Fibroblast of skin of left quadriceps (primary cell): ENCODE results near the gene BAG3.
A peak's percentile ranks its signal among the peaks of the same experiment; 100 is the strongest.
"Not testable (repeated sequence)": the region's sequence is repeated elsewhere in the genome, so short reads cannot be mapped to it uniquely, and the experiment has no call there.

Source experiments
- DNase-seq, 2 experiments: peaks; one replicate each; pipeline ENCODE4 v3.0.0-alpha.2; 2013; ENCODE audit warnings: low read depth in 2 of 2

Gene BAG3

GRCh38 chr10:119650692-119651513 is at the start of gene BAG3:
TSS of gene BAG3 (plus strand) at chr10:119651380. CDS start at chr10:119651676, 296 bp downstream.
- peak; percentile 65 to 67 for DNase-seq

DNA sequence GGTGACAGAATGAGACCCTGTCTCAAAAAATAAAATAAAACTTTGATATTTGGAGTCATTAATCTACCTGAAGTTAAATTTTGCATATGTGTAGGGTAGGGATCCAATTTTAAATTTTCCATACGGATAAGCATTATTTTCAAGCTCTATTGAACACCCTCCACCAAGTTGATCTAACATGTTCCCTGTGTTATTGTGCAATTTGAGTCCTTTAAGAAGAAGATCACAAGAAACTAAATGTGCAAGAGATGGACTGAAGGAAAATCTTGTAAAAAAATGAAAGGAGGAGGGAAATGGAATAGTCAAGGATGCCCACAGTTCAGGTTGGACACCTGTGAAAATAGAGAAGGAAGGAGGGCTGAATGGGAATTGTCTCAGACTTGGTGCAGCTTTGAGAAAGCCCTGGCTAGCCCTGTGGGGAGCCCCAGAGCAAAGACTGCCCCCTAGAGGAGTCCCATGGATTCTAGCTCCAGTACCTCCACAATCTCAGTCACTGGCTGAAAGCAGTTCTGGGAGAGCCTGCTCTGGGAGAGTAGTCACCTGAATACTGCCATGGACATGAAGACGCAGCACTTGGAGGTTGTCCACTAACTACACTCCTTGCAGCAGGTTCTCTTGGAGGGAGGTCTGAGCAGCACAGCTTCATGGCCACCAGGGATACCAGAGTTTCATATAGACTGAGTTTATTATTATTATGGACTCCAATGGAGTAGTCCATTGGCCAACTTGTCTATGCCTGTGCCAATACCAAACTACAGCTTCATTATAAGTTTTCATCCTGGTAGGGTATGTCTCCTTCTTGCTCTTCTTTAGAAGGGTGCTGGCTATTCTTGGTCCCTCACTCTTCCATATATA is 48.7 kb upstream of the BAG3 start:
- DNase-seq = no peak

DNA sequence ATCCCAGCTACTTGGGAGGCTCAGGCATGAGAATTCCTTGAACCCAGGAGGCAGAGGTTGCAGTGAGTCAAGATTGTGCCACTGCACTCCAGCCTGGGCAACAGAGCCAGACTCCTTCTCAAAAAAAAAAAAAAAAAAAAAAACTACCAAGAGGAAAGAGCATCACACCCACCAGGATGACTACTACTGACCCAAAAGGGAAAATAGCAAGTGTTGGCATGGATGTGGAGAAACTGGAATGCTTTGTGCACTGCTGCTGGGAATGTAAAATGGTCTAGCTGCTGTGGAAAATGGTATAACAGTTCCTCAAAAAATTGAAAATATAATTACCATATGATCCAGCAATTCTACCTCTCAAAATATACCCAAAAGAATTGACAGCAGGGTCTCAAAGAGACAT is 46.7 kb upstream of the BAG3 start:
- DNase-seq = no peak

- no peak for DNase-seq
Observed at GRCh38 chr10:119608316-119609155, 42.6 kb upstream of the BAG3 start.

- DNase-seq = no peak
Observed at GRCh38 chr10:119609516-119609915, 41.7 kb upstream of the BAG3 start.

DNA sequence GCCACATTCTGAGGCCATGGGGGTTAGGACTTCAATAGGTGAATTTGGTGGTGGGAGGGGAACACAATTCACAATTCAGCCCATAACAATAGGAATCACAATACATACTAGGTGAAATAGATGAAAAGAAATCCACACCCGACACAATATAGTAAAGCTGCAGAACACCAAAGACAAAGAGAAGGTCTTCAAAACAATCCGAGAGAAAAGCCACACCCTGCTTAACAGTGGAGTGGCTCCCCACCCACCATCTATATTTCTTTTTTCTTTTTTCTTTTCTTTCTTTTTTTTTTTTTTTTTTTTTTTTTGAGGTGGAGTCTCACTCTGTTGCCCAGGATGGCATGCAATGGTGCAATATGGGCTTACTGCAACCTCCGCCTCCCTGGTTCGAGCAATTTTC is 39.7 kb upstream of the BAG3 start:
- DNase-seq = no peak

- DNase-seq = no peak
Observed at GRCh38 chr10:119613741-119614140, 37.4 kb upstream of the BAG3 start.

DNA sequence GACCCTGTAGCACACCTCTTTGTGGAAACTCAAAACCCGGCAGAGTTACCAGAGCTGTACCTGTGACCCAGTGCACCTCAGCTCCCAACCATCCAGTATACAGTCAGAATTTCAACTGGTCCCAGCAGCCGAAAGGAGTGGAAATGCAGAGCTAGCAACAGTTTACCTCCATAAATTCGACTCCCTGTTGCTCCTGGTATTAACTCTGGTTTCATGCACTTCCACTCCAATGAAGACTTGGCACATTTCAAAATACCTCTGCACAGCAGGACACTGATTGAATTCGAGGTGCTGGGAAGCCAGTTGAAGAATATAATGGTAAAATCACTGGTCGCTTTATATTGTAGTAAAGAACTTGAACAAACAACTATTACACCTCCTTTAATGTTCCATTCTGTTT is 36.5 kb upstream of the BAG3 start:
- no peak for DNase-seq

- DNase-seq = no peak
Observed at GRCh38 chr10:119616882-119617570, 34.2 kb upstream of the BAG3 start.

DNA sequence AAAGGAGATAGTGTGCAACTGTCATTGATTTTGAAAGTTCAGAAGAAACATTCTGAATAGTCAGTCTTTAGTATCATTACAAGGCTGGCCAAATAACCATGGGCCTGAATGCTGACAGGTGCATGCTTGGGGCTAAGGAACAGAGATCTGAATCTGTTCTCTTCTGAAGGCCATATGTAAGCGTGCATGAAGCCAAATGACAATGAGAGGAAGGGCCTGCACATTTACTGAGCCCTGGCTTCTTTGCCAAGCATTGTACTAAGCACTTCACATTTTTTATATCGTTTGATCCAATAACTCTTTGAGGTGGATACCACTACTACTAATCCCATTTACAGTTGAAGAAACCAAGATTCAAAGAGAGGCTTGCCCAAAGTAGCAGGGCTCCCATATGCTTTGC is 32.0 kb upstream of the BAG3 start:
- DNase-seq = no peak

GRCh38 chr10:119619811-119620210 is 31.4 kb upstream of the BAG3 start:
- DNase-seq = not testable (repeated sequence)

GRCh38 chr10:119620241-119621077 is 30.7 kb upstream of the BAG3 start:
- DNase-seq = peak in 1 of 2 experiments; percentile 43

- DNase-seq = no peak
Observed at GRCh38 chr10:119621078-119621384, 30.1 kb upstream of the BAG3 start.

DNA sequence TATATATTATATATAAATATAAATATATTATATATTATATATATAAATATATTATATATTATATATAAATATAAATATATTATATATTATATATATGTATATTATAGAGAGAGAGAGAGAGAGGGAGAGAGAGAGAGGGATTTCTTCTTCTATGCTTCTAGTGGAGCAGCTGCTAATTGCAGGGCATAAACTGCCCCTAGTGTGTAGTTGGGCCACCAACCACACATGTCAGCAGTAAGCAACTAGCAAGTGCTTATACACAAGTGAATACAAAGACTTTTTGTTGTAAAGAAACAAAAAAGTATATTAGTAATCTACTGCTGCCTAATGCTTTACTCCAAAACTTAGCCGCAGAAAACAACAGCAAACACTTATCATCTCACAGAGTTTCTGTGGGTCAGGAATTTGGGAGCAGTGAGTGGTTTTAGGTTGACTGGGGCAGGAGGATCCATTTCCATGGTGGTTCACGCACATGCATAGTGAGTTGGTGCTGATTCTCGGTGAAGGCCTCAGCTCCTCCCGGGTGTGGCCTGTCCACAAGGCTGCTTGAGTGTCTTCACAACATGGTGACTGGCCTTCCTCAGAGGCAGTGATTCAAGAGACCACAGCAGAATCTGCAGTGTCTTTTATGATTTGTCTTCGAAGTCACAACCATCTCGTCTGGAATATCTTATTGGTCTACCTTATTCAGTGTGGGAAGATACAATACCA is 25.5 kb upstream of the BAG3 start:
- DNase-seq = no peak

GRCh38 chr10:119630300-119630699 is 20.9 kb upstream of the BAG3 start:
- DNase-seq = no peak

DNA sequence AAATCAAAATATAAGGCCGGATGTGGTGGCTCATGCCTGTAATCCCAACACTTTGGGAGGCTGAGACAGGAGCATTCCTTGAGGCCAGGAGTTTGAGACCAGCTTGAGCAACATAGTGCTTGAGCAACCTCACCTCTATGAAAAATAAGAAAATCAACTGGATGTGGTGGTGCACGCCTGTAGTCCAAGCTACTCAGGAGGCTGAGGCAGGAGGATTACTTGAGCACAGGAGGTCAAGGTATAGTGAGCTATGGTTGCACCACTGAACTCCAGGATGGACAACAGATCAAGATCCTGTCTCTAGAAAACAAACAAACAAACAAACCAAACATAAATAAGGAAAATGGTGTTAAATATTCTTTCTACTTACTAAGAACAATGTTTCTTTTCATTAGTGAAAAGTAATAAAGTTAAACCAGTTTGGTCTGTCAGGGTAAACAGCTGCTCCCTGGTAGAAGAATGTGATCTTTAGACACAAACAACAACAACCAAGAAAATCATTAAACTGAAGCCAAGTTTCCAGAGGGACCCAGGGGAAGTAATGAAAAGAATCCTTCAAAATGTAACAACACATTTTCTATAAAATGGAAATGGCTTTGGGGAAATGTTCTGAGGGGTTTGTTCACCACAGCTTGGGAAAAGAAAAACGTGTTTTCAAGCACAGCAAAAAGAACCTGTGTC is 17.5 kb upstream of the BAG3 start:
- DNase-seq = no peak

- no peak for DNase-seq
Observed at GRCh38 chr10:119634219-119634544, 17.0 kb upstream of the BAG3 start.

GRCh38 chr10:119637631-119638030 is 13.5 kb upstream of the BAG3 start:
- no peak for DNase-seq

DNA sequence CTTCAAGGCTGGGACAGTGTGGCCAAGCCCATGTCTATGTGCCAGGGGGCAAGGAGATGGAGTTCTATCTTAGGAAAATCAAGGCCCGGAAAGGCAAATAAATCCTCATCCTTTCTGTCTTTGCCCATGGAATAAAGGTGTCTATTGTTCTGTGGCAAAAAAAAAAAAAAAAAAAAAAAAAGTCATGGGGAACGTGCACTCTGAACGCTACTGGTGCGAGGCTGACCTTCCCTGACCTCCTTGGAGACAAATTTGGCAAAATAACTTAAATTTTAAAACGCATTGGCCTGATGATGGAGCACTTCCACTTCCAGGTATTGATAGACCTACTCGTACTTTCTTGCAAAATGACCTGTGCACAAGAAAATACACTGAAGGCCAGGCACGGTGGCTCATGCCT is 12.2 kb upstream of the BAG3 start:
- DNase-seq = no peak

DNA sequence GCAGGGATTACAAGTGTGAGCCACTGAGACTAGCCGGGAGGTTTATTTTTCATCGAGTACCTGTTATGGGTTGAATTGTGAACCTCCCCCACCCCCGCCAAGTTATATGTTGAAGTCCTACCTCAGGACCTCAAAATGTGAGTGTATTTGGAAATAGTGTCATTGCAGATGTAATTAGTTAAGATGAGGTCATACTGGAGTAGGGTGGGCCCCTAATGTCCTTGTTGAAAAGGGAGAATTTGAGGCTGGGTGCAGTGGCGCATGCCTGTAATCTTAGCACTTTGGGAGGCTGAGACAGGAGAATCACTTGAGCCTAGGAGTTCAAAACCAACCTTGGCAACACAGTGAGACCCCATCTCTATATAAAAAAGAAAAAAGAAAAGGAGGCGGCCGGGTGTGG is 10.8 kb upstream of the BAG3 start:
- no peak for DNase-seq
